HepG2 (cell line): ENCODE results near the gene NME2. TPM values are rescaled to one million over a fixed set of nuclear protein-coding genes. Genes with fewer than 3 reads are reported as not detected.

Source experiments
- ATAC-seq: fragments of 200-7000 bp; cut with Tn5 transposase; 3 replicates; pipeline ENCODE4 v1.9.1; 2020; ENCODE audit warnings: mild to moderate bottlenecking, moderate library complexity
- BruUV-seq: library from RNA; stranded (reverse); fragments of 400-500 nt; replicated peaks from 2 replicates; lab custom pipeline; 2021; lab: Mats Ljungman, UMichigan
- CTCF ChIA-PET: fragments of 300-600 bp; formaldehyde crosslinking; extraction: SDS; loops from one replicate; lab custom pipeline; 2021; ENCODE audit warnings: low total read pairs, inconsistent platforms, low intra/inter-chr PET ratio; lab: Yijun Ruan, JAX
- POLR2A ChIA-PET: fragments of 350-600 bp; sonication (Branson Sonifier 250); formaldehyde crosslinking; loops from one replicate; lab custom pipeline; 2020; ENCODE audit warnings: antibody characterized with exemption, inconsistent platforms; lab: Yijun Ruan, JAX
- DNase-seq: peaks from one replicate; pipeline ENCODE4 v3.0.0-alpha.2; 2015; ENCODE audit warnings: low spot score
- FAIRE-seq: peaks from 3 replicates; lab custom pipeline; 2011; peaks lifted over from hg19 to GRCh38; lab: Jason Lieb, UNC
- H2AFZ ChIP-seq: one replicate; pipeline ENCODE4 v1.6.1; 2011; ENCODE audit warnings: low read length, inconsistent platforms
- H3K27ac ChIP-seq: fragments of 300-600 bp; 3 replicates; pipeline ENCODE4 v1.8.0; 2011; ENCODE audit warnings: mixed run types, mild to moderate bottlenecking, mixed read lengths, low read length, inconsistent platforms; ENCODE audit not compliant: insufficient read depth; ENCODE audit errors: extremely low read length
- H3K27me3 ChIP-seq, 2 experiments: fragments of 200-600 bp in 1 of 2; 2 replicates in 1 of 2; 3 replicates in 1 of 2; pipeline versions ENCODE4 v1.6.0 to v1.8.0; 2011; ENCODE audit warnings: low read length in 2 of 2, mild to moderate bottlenecking in 2 of 2, moderate library complexity in 2 of 2, inconsistent platforms in 1 of 2; ENCODE audit not compliant: insufficient read depth in 2 of 2, control insufficient read depth in 1 of 2
- H3K36me3 ChIP-seq, 2 experiments: fragments of 200-600 bp in 1 of 2; replicated peaks in 1 of 2; 2 replicates in 1 of 2; 3 replicates in 1 of 2; pipeline versions ENCODE4 v1.5.1 to v1.8.0; 2011; ENCODE audit warnings: low read length in 2 of 2, inconsistent platforms in 1 of 2; ENCODE audit not compliant: insufficient read depth in 2 of 2, control insufficient read depth in 1 of 2
- H3K4me1 ChIP-seq: 2 replicates; pipeline ENCODE4 v1.5.1; 2012; ENCODE audit warnings: low read length, inconsistent platforms; ENCODE audit not compliant: insufficient read depth
- H3K4me2 ChIP-seq: 2 replicates; pipeline ENCODE4 v1.6.0; 2011; ENCODE audit warnings: low read depth, low read length, inconsistent platforms
- H3K4me3 ChIP-seq, 3 experiments: fragments of 200-600 bp in 1 of 3; sonication (generic), shearing (Covaris generic) in 1 of 3; replicated peaks in 1 of 3; 2 replicates each; pipeline ENCODE4 v1.5.1; 2011 to 2016; ENCODE audit warnings: low read length in 3 of 3, inconsistent platforms in 2 of 3, low read depth in 2 of 3, mild to moderate bottlenecking in 2 of 3, control low read depth in 1 of 3, mixed read lengths in 1 of 3; ENCODE audit not compliant: insufficient read depth in 1 of 3
- H3K79me2 ChIP-seq: one replicate; pipeline ENCODE4 v1.6.1; 2011; ENCODE audit warnings: low read length, inconsistent platforms; ENCODE audit not compliant: insufficient read depth
- H3K9ac ChIP-seq: 2 replicates; pipeline ENCODE4 v1.6.0; 2011; ENCODE audit warnings: mild to moderate bottlenecking, low read depth, low read length, inconsistent platforms; ENCODE audit not compliant: insufficient read depth
- H3K9me3 ChIP-seq: 2 replicates; pipeline ENCODE4 v1.5.1; 2012; ENCODE audit warnings: mild to moderate bottlenecking, low read length
- H4K20me1 ChIP-seq: 2 replicates; pipeline ENCODE4 v1.6.0; 2011; ENCODE audit warnings: inconsistent platforms, mild to moderate bottlenecking, low read length, moderate library complexity; ENCODE audit not compliant: insufficient read depth
- AHR ChIP-seq: IDR thresholded peaks from 2 replicates; pipeline ENCODE4 v1.6.1; 2018; ENCODE audit warnings: missing genetic modification reagents, missing compliant biosample characterization
- CBX1 ChIP-seq: IDR thresholded peaks from one replicate; pipeline ENCODE4 v1.6.1; 2016; ENCODE audit warnings: antibody characterized with exemption, low read depth
- DPF2 ChIP-seq: sonication (generic); formaldehyde crosslinking; IDR thresholded peaks from 2 replicates; pipeline ENCODE4 v1.4.0; 2020; ENCODE audit warnings: mild to moderate bottlenecking, low read depth, missing genetic modification reagents, borderline replicate concordance
- SMC3 ChIP-seq: IDR thresholded peaks from 2 replicates; pipeline ENCODE4 v1.6.1; 2011; ENCODE audit warnings: low read length, improper control_type of control experiment
- YEATS4 ChIP-seq: sonication (generic); formaldehyde crosslinking; IDR thresholded peaks from 2 replicates; pipeline ENCODE4 v1.4.0; 2020; ENCODE audit warnings: missing genetic modification reagents, borderline replicate concordance
- ZFP37 ChIP-seq: sonication (generic); formaldehyde crosslinking; IDR thresholded peaks from 2 replicates; pipeline ENCODE4 v1.4.0; 2020; ENCODE audit warnings: missing genetic modification reagents, borderline replicate concordance
- ZNF367 ChIP-seq: sonication (generic); formaldehyde crosslinking; IDR thresholded peaks from 2 replicates; pipeline ENCODE4 v1.4.0; 2020; ENCODE audit warnings: missing genetic modification reagents, borderline replicate concordance
- ZNF749 ChIP-seq: sonication (generic); formaldehyde crosslinking; IDR thresholded peaks from 2 replicates; pipeline ENCODE4 v1.8.0; 2022; ENCODE audit warnings: mild to moderate bottlenecking, missing genetic modification reagents, moderate library complexity, borderline replicate concordance
- ZZZ3 ChIP-seq: sonication (generic); formaldehyde crosslinking; IDR thresholded peaks from 2 replicates; pipeline ENCODE4 v1.4.0; 2020; ENCODE audit warnings: missing genetic modification reagents, mild to moderate bottlenecking, borderline replicate concordance
- WGBS: methylation state at CpG from one replicate; pipeline ENCODE4 v1.1.6; 2017; ENCODE audit warnings: low lambda C conversion rate; 5-methylcytosine and 5-hydroxymethylcytosine counted together
- in situ Hi-C: cut with HindIII; loops from 2 replicates; pipeline ENCODE4 v1.10.0; 2017; ENCODE audit warnings: low pct_unique_long_range_greater_than_20kb; ENCODE audit not compliant: extremely low pct_ligation_motif_present
- intact Hi-C: fragments of 100-400 bp; cut with micrococcal nuclease; formaldehyde crosslinking; loops from one replicate; pipeline ENCODE4 v1.10.0; 2022; ENCODE audit not compliant: unreplicated experiment
- polyA plus RNA-seq, 8 experiments: library from polyadenylated mRNA; depleted of rRNA in 3 of 8; stranded (reverse) in 7 of 8; unstranded in 1 of 8; fragments of >200 nt; fragmentation: Illumina TruSeq in 4 of 8; extraction: Trizol in 4 of 8; gene quantifications; 2 replicates each; pipeline versions ENCODE4 v1.2.1 to v1.2.3, GENCODE V29; 2011 to 2016; ENCODE audit warnings: low read depth in 4 of 8, missing spikeins in 1 of 8, mixed read lengths in 1 of 8; ENCODE audit not compliant: insufficient read depth in 1 of 8
- total RNA-seq, 5 experiments: library from RNA; depleted of rRNA; stranded (reverse); fragments of >200 nt; fragmentation: Illumina TruSeq; extraction: Trizol; gene quantifications; 2 replicates each; pipeline ENCODE4 v1.2.3, GENCODE V29; 2016; ENCODE audit warnings: low read depth in 1 of 5
- TF ChIP-seq, protein P1 (sequence below): sonication (generic); formaldehyde crosslinking; IDR thresholded peaks from 2 replicates; pipeline ENCODE4 v1.5.1; 2020; ENCODE audit warnings: missing genetic modification reagents, mild to moderate bottlenecking, borderline replicate concordance

The NME2 gene
- total and polyA plus RNA-seq, 2 of the 13 experiments (the other 11 are each of a cell fraction or from before 2014, with no cell fraction given) = 790 to 1,213 TPM

DNA sequence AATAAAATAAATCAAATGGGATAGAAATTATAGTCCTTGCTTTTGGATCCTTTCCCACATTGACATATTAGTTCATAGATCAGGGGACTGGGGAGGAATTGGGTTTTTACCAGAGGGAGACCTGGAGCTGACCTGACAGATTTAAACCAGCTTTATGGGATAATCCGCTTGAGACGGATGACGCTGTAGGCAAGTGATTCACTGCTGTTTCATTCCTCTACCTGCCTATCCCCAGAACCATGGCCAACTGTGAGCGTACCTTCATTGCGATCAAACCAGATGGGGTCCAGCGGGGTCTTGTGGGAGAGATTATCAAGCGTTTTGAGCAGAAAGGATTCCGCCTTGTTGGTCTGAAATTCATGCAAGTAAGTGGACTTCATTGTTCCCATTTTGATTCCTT, 10.8 kb upstream of the NME2 start:
- ChIA-PET POLR2A (interaction anchor here (4.1 kb wide), 1 partner anchor 9 kb away, joined by 43 read pairs; the partner anchor contains the start of gene NME2), CTCF (no interaction called here)
- H3K79me2 ChIP-seq = peaks cover 53% of the 10 kb centered on the region
- H4K20me1 ChIP-seq = no peaks in the 10 kb centered on the region
- DNase-seq (no peak), ATAC-seq (no peak), FAIRE-seq (no peak)
- no peak overlapping the region for H2AFZ ChIP-seq
- no TSS peak for BruUV-seq
- peaks cover 39% of the 10 kb centered on the region for H3K4me1 ChIP-seq
- no peaks in the 10 kb centered on the region for H3K9me3 ChIP-seq
- H3K4me3 ChIP-seq = 0 out of 6 replicates have a peak overlapping the region, but pooled peaks of 1 of the 3 experiments have one; percentile 94
- peak overlapping the region; percentile 83 for H3K4me2 ChIP-seq
- TF ChIP-seq ZNF749 (CRISPR knock-in tag) (no peak), ZZZ3 (no peak), ZNF367 (no peak)
- H3K36me3 ChIP-seq = peaks cover 14 to 44% of the 10 kb centered on the region in 2 experiments
- intact Hi-C loops = no loop called here
- H3K27ac ChIP-seq = no peak overlapping the region
- H3K9ac ChIP-seq = 0 out of 2 replicates have a peak overlapping the region, but pooled peaks have one; percentile 6
- no peaks in the 10 kb centered on the region; a peak in 1 of 5 replicates for H3K27me3 ChIP-seq
- in situ Hi-C loops = no loop called here
- 98% methylated on average over 8 of the region's 8 CpGs for WGBS

DNA sequence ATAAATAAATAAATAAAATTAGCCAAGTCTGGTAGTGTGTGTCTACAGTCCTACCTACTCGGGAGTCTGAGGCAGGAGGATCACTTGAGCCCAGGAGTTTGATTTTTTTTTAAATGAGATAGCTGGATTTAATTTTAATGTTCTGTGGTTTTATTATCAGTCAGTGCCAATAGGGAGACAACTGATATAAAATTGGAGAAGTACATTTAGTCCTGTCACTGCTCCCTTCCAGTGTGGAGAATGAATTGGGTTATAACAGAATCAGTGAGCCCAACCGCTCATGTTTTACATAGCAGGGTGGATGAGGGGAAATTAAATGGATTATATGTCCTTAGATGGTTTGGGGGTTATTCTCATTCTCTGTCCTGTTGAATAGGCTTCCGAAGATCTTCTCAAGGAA, 6.6 kb upstream of the NME2 start:
- Histone ChIP-seq H3K4me1 (peaks cover 21% of the 10 kb centered on the region), H3K9ac (no peak overlapping the region), H3K4me3 (no peak overlapping the region), H3K27me3 (no peaks in the 10 kb centered on the region), H3K4me2 (no peak overlapping the region), H3K79me2 (peaks cover 41% of the 10 kb centered on the region), H3K9me3 (no peaks in the 10 kb centered on the region), H3K27ac (no peak overlapping the region), H2AFZ (no peak overlapping the region)
- 94% methylated on average over 3 of the region's 3 CpGs for WGBS
- DNase-seq = no peak
- no peak for ATAC-seq
- POLR2A ChIA-PET = no interaction called here
- no TSS peak for BruUV-seq
- no peak for FAIRE-seq
- intact Hi-C loops (no loop called here), in situ Hi-C loops (no loop called here)
- TF ChIP-seq, protein P1, sequence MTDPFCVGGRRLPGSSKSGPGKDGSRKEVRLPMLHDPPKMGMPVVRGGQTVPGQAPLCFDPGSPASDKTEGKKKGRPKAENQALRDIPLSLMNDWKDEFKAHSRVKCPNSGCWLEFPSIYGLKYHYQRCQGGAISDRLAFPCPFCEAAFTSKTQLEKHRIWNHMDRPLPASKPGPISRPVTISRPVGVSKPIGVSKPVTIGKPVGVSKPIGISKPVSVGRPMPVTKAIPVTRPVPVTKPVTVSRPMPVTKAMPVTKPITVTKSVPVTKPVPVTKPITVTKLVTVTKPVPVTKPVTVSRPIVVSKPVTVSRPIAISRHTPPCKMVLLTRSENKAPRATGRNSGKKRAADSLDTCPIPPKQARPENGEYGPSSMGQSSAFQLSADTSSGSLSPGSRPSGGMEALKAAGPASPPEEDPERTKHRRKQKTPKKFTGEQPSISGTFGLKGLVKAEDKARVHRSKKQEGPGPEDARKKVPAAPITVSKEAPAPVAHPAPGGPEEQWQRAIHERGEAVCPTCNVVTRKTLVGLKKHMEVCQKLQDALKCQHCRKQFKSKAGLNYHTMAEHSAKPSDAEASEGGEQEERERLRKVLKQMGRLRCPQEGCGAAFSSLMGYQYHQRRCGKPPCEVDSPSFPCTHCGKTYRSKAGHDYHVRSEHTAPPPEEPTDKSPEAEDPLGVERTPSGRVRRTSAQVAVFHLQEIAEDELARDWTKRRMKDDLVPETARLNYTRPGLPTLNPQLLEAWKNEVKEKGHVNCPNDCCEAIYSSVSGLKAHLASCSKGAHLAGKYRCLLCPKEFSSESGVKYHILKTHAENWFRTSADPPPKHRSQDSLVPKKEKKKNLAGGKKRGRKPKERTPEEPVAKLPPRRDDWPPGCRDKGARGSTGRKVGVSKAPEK (CRISPR knock-in tag) = no peak
- TF ChIP-seq ZFP37 (no peak), DPF2 (CRISPR knock-in tag) (no peak), AHR (no peak), YEATS4 (CRISPR knock-in tag) (no peak), SMC3 (no peak), CBX1 (no peak)
- TF ChIP-seq, all 625 proteins: peak for 0
- Histone ChIP-seq H4K20me1 (no peaks in the 10 kb centered on the region), H3K36me3 (peaks cover 24 to 74% of the 10 kb centered on the region in 2 experiments)
- CTCF ChIA-PET = no interaction called here
